BLaER1 treated with 17β-estradiol and CSF1 and Interleukin-3, amounts not matched to agents 10 nM and 100 nM (cell line): ENCODE results near the gene IGFALS.

Source experiments
- H3K27ac ChIP-seq, 11 experiments: shearing (Covaris generic); formaldehyde crosslinking; 2 replicates each; pipeline ENCODE4 v1.8.1; 2022
- H3K27me3 ChIP-seq, 11 experiments: shearing (Covaris generic); formaldehyde crosslinking; 2 replicates each; pipeline ENCODE4 v1.8.1; 2022
- H3K36me3 ChIP-seq, 11 experiments: shearing (Covaris generic); formaldehyde crosslinking; 2 replicates each; pipeline ENCODE4 v1.8.1; 2022
- H3K4me1 ChIP-seq, 10 experiments: shearing (Covaris generic); formaldehyde crosslinking; 2 replicates each; pipeline ENCODE4 v1.8.1; 2022
- H3K4me2 ChIP-seq, 11 experiments: shearing (Covaris generic); formaldehyde crosslinking; 2 replicates each; pipeline ENCODE4 v1.8.1; 2022
- H3K4me3 ChIP-seq, 10 experiments: shearing (Covaris generic); formaldehyde crosslinking; 2 replicates each; pipeline ENCODE4 v1.8.1; 2022
- H3K9ac ChIP-seq, 11 experiments: shearing (Covaris generic); formaldehyde crosslinking; 2 replicates each; pipeline ENCODE4 v1.8.1; 2022
- H3K9me3 ChIP-seq, 11 experiments: shearing (Covaris generic); formaldehyde crosslinking; replicated peaks in 1 of 11; 2 replicates each; pipeline ENCODE4 v1.8.1; 2022
- H4K20me1 ChIP-seq, 11 experiments: shearing (Covaris generic); formaldehyde crosslinking; 2 replicates each; pipeline ENCODE4 v1.8.1; 2022
- Cebpa-rat ChIP-seq, 11 experiments: shearing (Covaris generic); IDR thresholded peaks; 2 replicates each; pipeline ENCODE4 v1.8.1; 2022

IGFALS gene

DNA sequence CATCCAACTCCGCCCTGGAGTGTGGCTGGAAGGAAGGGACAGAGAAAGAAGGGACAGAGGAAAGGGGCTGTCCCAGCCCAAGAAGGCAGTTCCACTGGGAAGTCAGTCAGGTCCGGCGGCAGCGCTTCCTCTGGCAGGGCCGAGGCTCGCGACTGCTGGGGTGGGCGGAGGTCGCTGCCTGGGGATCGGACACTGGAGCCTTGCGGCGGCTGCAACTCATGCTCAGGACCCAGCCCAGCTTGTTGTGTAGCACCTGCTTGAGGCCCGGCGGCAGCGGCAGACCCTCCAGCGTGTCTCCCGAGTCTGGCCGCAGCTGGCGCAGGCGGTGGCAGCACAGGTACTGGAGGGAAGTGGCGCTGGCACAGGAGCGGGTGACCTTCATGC, 16.5 kb downstream of the IGFALS start:
- TF ChIP-seq Cebpa-rat (IDR thresholded peaks at IDR 0.05) = no peak
- H4K20me1 ChIP-seq = peaks cover 76 to 93% (median 82%) of the 10 kb centered on the region in 11 experiments
- H3K27ac ChIP-seq = no peak overlapping the region
- no peak overlapping the region for H3K4me2 ChIP-seq
- peak overlapping the region in 7 of 11 experiments; percentile 13 to 54 (median 32); a peak in 6 of 22 replicates for H3K9ac ChIP-seq
- no peak overlapping the region for H3K4me3 ChIP-seq
- H3K9me3 ChIP-seq = no peaks in the 10 kb centered on the region
- no peaks in the 10 kb centered on the region for H3K27me3 ChIP-seq
- H3K4me1 ChIP-seq = peaks cover 28 to 47% (median 41%) of the 10 kb centered on the region in 10 experiments
- peaks cover 48 to 67% (median 60%) of the 10 kb centered on the region in 11 experiments for H3K36me3 ChIP-seq

- Histone ChIP-seq H3K4me1 (peaks cover 26 to 46% (median 39%) of the 10 kb centered on the region in 10 experiments), H3K9ac (peak overlapping the region in 7 of 11 experiments; percentile 13 to 54 (median 32); a peak in 6 of 22 replicates), H3K27ac (no peak overlapping the region), H3K36me3 (peaks cover 48 to 68% (median 60%) of the 10 kb centered on the region in 11 experiments), H3K27me3 (no peaks in the 10 kb centered on the region), H3K9me3 (no peaks in the 10 kb centered on the region), H4K20me1 (peaks cover 73 to 92% (median 79%) of the 10 kb centered on the region in 11 experiments), H3K4me2 (peak overlapping the region in 2 of 11 experiments; percentile 7 to 26; a peak in 2 of 22 replicates), H3K4me3 (no peak overlapping the region)
- no peak for TF ChIP-seq Cebpa-rat (IDR thresholded peaks at IDR 0.05)
These were observed 16.9 kb downstream of the IGFALS start for GRCh38 chr16:1776672-1776955.

GRCh38 chr16:1775846-1776671, 17.4 kb downstream of the IGFALS start:
- Histone ChIP-seq H3K9ac (peak overlapping the region in 6 of 11 experiments; percentile 18 to 98 (median 74); a peak in 7 of 22 replicates), H3K36me3 (peaks cover 48 to 67% (median 59%) of the 10 kb centered on the region in 11 experiments), H3K27me3 (no peaks in the 10 kb centered on the region), H3K4me1 (peaks cover 21 to 41% (median 33%) of the 10 kb centered on the region in 10 experiments), H4K20me1 (peaks cover 67 to 86% (median 73%) of the 10 kb centered on the region in 11 experiments), H3K27ac (no peak overlapping the region), H3K4me3 (no peak overlapping the region), H3K9me3 (no peaks in the 10 kb centered on the region), H3K4me2 (peak overlapping the region in 5 of 11 experiments; percentile 1 to 100 (median 26); a peak in 3 of 22 replicates)
- no peak for TF ChIP-seq Cebpa-rat (IDR thresholded peaks at IDR 0.05)

GRCh38 chr16:1775006-1775845, 18.3 kb downstream of the IGFALS start:
- peak overlapping the region; percentile 92 to 98 (median 96); a peak in 21 of 22 replicates for H3K9ac ChIP-seq

GRCh38 chr16:1774448-1774780, 19.1 kb downstream of the IGFALS start:
- Histone ChIP-seq H3K4me2 (peak overlapping the region; percentile 96 to 100 (median 99)), H3K4me3 (peak overlapping the region; percentile 82 to 97 (median 94)), H3K9me3 (no peaks in the 10 kb centered on the region), H3K36me3 (peaks cover 34 to 63% (median 51%) of the 10 kb centered on the region in 11 experiments), H3K4me1 (peaks cover 28 to 48% (median 35%) of the 10 kb centered on the region in 10 experiments), H4K20me1 (peaks cover 58 to 88% (median 72%) of the 10 kb centered on the region in 11 experiments), H3K27ac (peak overlapping the region in 10 of 11 experiments; percentile 12 to 96 (median 94); a peak in 18 of 22 replicates), H3K27me3 (no peaks in the 10 kb centered on the region), H3K9ac (peak overlapping the region; percentile 92 to 98 (median 96))
- TF ChIP-seq Cebpa-rat (IDR thresholded peaks at IDR 0.05) = no peak

More at GRCh38 chr16:1775006-1775845, 18.3 kb downstream of the IGFALS start:
- no peak for TF ChIP-seq Cebpa-rat (IDR thresholded peaks at IDR 0.05)
- Histone ChIP-seq H3K4me3 (peak overlapping the region in 6 of 10 experiments; percentile 82 to 97 (median 92); a peak in 7 of 20 replicates), H3K27ac (peak overlapping the region in 2 of 11 experiments; percentile 94; a peak in 4 of 22 replicates), H3K36me3 (peaks cover 41 to 63% (median 51%) of the 10 kb centered on the region in 11 experiments), H3K27me3 (no peaks in the 10 kb centered on the region), H4K20me1 (peaks cover 63 to 88% (median 72%) of the 10 kb centered on the region in 11 experiments), H3K4me2 (peak overlapping the region; percentile 96 to 100 (median 99)), H3K9me3 (no peaks in the 10 kb centered on the region), H3K4me1 (peaks cover 25 to 44% (median 34%) of the 10 kb centered on the region in 10 experiments)

DNA sequence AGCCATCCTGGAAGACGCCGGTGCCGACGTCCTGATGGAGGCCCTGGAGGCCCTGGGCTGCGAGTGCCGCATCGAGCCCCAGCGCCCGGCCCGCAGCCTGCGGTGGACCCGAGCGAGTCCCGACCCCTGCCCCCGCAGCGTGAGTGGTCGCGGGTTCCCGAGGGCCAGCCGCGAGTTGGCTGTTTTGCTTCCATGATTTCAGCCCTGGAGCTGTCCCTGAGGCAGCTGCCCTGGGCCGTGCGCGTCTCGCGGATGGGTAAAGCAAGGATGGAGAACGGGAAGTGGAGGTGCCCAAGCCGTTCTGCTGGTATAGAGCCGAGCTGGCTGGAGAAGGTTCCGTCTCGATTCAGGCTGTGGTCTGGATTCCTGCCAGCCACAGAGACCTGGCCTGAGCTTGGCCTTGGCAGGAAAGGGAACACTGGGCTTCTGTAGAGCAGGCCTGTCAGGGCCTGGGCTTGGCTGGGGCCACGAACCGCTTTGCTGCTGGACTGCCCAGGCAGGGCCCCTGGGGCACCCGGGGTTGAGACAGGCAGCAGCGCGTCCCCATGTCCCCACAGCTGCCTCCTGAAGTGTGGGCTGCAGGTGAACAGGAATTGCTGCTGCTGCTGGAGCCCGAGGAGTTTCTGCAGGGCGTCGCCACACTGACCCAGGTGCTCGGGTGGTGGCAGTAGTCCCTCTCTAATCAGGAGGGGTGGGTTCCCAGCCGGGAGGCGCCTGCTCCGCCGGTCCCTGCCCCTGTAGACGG, 19.6 kb downstream of the IGFALS start:
- H4K20me1 ChIP-seq = peaks cover 58 to 88% (median 69%) of the 10 kb centered on the region in 11 experiments
- H3K4me1 ChIP-seq = peaks cover 28 to 48% (median 34%) of the 10 kb centered on the region in 10 experiments
- peaks cover 34 to 63% (median 52%) of the 10 kb centered on the region in 11 experiments for H3K36me3 ChIP-seq
- TF ChIP-seq Cebpa-rat (IDR thresholded peaks at IDR 0.05) = no peak
- peak overlapping the region; percentile 46 to 96 (median 94) for H3K27ac ChIP-seq
- H3K27me3 ChIP-seq = no peaks in the 10 kb centered on the region
- H3K4me3 ChIP-seq = peak overlapping the region; percentile 82 to 97 (median 94)
- H3K9ac ChIP-seq = peak overlapping the region; percentile 92 to 98 (median 96)
- H3K4me2 ChIP-seq = peak overlapping the region; percentile 96 to 100 (median 99)
- H3K9me3 ChIP-seq = no peaks in the 10 kb centered on the region

GRCh38 chr16:1772908-1773702, 20.4 kb downstream of the IGFALS start, which contains the start of gene MRPS34:
MRPS34 (minus strand) TSS chr16:1773134; CDS start chr16:1773119, 15 bp downstream.
- H3K9ac ChIP-seq = peak within 1 kb of the TSS; percentile 92 to 98 (median 96)
- peaks cover 51 to 88% (median 69%) of the 10 kb centered on the region in 11 experiments; a peak in 21 of 22 replicates for H4K20me1 ChIP-seq
- peak within 1 kb of the TSS; percentile 82 to 97 (median 94) for H3K4me3 ChIP-seq
- H3K36me3 ChIP-seq = peaks cover 40 to 63% (median 57%) of the 10 kb centered on the region in 11 experiments
- TF ChIP-seq Cebpa-rat (IDR thresholded peaks at IDR 0.05) = no peak
- H3K4me2 ChIP-seq = peak within 1 kb of the TSS; percentile 96 to 100 (median 99)
- peak within 1 kb of the TSS; percentile 90 to 96 (median 94) for H3K27ac ChIP-seq
- no peaks in the 10 kb centered on the region for H3K27me3 ChIP-seq
- no peaks in the 10 kb centered on the region for H3K9me3 ChIP-seq
- peaks cover 28 to 48% (median 34%) of the 10 kb centered on the region in 10 experiments for H3K4me1 ChIP-seq
